ENCODE results near the gene TMEM86B. TPM values are rescaled to one million over a fixed set of nuclear protein-coding genes. Genes with fewer than 3 reads are reported as not detected.

The TMEM86B gene
- total RNA-seq, 1 experiment from 2014 or later: 4.2 TPM

GRCh38 chr19:55270172-55270942, 41.8 kb upstream of the TMEM86B start:
- Mint-ChIP-seq H3K4me3 (ENCODE audit: unreplicated experiment) (no peak overlapping the region), H3K27ac (ENCODE audit: low read depth, unreplicated experiment) (no peak overlapping the region), H3K4me1 (ENCODE audit: insufficient read depth, unreplicated experiment) (no peaks in the 10 kb centered on the region), H3K36me3 (ENCODE audit: insufficient read depth, unreplicated experiment) (peaks cover 34% of the 10 kb centered on the region), H3K27me3 (ENCODE audit: insufficient read depth, unreplicated experiment) (no peaks in the 10 kb centered on the region), H3K9me3 (ENCODE audit: unreplicated experiment) (peaks cover 9% of the 10 kb centered on the region)
- BruUV-seq (replicated peaks): no TSS peak
- CTCF ChIA-PET: interaction anchor here (0.6 kb wide), 1 partner anchor 126 kb away, joined by 3 read pairs; no protein-coding TSS in a partner anchor
- TF ChIP-seq, protein P1, sequence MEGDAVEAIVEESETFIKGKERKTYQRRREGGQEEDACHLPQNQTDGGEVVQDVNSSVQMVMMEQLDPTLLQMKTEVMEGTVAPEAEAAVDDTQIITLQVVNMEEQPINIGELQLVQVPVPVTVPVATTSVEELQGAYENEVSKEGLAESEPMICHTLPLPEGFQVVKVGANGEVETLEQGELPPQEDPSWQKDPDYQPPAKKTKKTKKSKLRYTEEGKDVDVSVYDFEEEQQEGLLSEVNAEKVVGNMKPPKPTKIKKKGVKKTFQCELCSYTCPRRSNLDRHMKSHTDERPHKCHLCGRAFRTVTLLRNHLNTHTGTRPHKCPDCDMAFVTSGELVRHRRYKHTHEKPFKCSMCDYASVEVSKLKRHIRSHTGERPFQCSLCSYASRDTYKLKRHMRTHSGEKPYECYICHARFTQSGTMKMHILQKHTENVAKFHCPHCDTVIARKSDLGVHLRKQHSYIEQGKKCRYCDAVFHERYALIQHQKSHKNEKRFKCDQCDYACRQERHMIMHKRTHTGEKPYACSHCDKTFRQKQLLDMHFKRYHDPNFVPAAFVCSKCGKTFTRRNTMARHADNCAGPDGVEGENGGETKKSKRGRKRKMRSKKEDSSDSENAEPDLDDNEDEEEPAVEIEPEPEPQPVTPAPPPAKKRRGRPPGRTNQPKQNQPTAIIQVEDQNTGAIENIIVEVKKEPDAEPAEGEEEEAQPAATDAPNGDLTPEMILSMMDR (IDR thresholded peaks at IDR 0.05; ENCODE audit: unreplicated experiment): no peak
- POLR2A ChIA-PET: no interaction called here
- DNase-seq (ENCODE audit: unreplicated experiment): no peak
- intact Hi-C loops (cut with micrococcal nuclease): no loop called here

DNA sequence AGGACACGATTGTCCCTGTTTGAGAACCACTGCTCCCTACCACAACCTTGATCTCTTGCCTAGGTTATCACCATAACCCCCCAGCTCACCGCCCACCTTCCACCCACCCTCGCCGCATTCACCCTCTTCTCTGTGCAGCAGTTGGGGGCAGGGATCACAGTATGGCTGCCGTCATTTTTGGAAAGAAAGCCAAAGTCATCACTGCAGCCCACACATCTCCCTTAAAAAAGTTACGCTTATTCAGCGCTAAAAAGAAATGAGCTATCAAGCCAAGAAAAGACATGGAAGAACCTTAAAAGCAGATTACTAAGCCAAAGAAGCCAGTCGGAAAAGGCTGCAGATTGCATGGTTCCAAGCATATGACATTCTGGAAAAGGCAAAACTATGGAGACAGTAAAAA, 40.7 kb upstream of the TMEM86B start:
- Mint-ChIP-seq H3K36me3 (ENCODE audit: insufficient read depth, unreplicated experiment) (peaks cover 34% of the 10 kb centered on the region), H3K9me3 (ENCODE audit: unreplicated experiment) (peaks cover 9% of the 10 kb centered on the region), H3K4me3 (ENCODE audit: unreplicated experiment) (no peak overlapping the region), H3K27me3 (ENCODE audit: insufficient read depth, unreplicated experiment) (no peaks in the 10 kb centered on the region), H3K27ac (ENCODE audit: low read depth, unreplicated experiment) (no peak overlapping the region), H3K4me1 (ENCODE audit: insufficient read depth, unreplicated experiment) (no peaks in the 10 kb centered on the region)
- intact Hi-C loops (cut with micrococcal nuclease): no loop called here
- no peak for DNase-seq (ENCODE audit: unreplicated experiment)
- TF ChIP-seq, protein P1 (IDR thresholded peaks at IDR 0.05; ENCODE audit: unreplicated experiment): no peak
- no TSS peak for BruUV-seq (replicated peaks)
- POLR2A ChIA-PET: no interaction called here
- CTCF ChIA-PET: interaction anchor here (1.2 kb wide), 1 partner anchor 33 kb away, joined by 3 read pairs; no protein-coding TSS in a partner anchor

GRCh38 chr19:55266840-55267239, 38.3 kb upstream of the TMEM86B start:
- no peak for DNase-seq (ENCODE audit: unreplicated experiment)
- intact Hi-C loops (cut with micrococcal nuclease): no loop called here
- Mint-ChIP-seq H3K4me1 (ENCODE audit: insufficient read depth, unreplicated experiment) (no peaks in the 10 kb centered on the region), H3K9me3 (ENCODE audit: unreplicated experiment) (peaks cover 9% of the 10 kb centered on the region), H3K36me3 (ENCODE audit: insufficient read depth, unreplicated experiment) (peaks cover 26% of the 10 kb centered on the region), H3K27ac (ENCODE audit: low read depth, unreplicated experiment) (no peak overlapping the region), H3K27me3 (ENCODE audit: insufficient read depth, unreplicated experiment) (no peaks in the 10 kb centered on the region), H3K4me3 (ENCODE audit: unreplicated experiment) (no peak overlapping the region)
- TF ChIP-seq, protein P1 (IDR thresholded peaks at IDR 0.05; ENCODE audit: unreplicated experiment): no peak
- ChIA-PET CTCF (interaction anchor here (0.6 kb wide), 1 partner anchor 363 kb away, joined by 3 read pairs; no protein-coding TSS in a partner anchor), POLR2A (no interaction called here)
- BruUV-seq (replicated peaks): no TSS peak

GRCh38 chr19:55266404-55266803, 37.8 kb upstream of the TMEM86B start:
- no peak for DNase-seq (ENCODE audit: unreplicated experiment)
- no peak overlapping the region for H3K27ac Mint-ChIP-seq (ENCODE audit: low read depth, unreplicated experiment)
- intact Hi-C loops (cut with micrococcal nuclease): no loop called here
- ChIA-PET CTCF (no interaction called here), POLR2A (no interaction called here)
- H3K4me1 Mint-ChIP-seq (ENCODE audit: insufficient read depth, unreplicated experiment): no peaks in the 10 kb centered on the region
- no TSS peak for BruUV-seq (replicated peaks)
- H3K27me3 Mint-ChIP-seq (ENCODE audit: insufficient read depth, unreplicated experiment): no peaks in the 10 kb centered on the region
- TF ChIP-seq, protein P1 (IDR thresholded peaks at IDR 0.05; ENCODE audit: unreplicated experiment): no peak
- peaks cover 9% of the 10 kb centered on the region for H3K9me3 Mint-ChIP-seq (ENCODE audit: unreplicated experiment)
- peaks cover 22% of the 10 kb centered on the region for H3K36me3 Mint-ChIP-seq (ENCODE audit: insufficient read depth, unreplicated experiment)
- no peak overlapping the region for H3K4me3 Mint-ChIP-seq (ENCODE audit: unreplicated experiment)
